ENCODE measurements around the gene TERT.

DNA sequence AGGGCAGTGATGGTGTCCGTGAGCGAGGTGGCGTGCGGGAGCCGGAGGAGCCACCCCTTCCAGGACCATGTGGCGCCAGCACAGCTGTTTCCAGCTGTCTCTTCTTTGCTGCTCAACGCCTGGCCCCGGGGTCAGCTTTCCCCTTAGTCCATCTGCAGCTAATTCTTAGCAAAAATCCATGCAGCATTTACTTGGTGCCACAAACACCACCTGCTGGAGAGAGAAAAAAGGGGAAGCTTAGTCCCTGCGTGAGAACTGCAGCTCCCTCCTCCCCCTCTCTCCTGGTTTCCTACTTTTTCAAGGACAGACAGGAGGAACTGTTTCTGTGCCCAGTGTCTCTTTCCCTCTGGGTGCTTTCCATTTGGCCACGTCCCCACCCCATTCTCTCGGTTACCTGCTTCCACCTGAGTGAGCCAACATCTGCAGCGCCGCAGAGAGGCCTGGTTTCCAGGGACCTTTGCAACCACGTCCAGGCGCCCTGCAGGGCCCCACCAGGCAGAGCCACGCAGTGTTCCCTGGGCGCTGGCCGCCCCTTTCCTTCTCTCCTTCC, 90.1 kb downstream of the TERT start:
- TF ChIP-seq CTCF (IDR thresholded peaks at IDR 0.05) (no peak), POLR2A (IDR thresholded peaks at IDR 0.05) (no peak)

All from prostate gland (tissue), 2 donors.